ENCODE measurements around the gene HPCAL1. TPM values are rescaled to one million over a fixed set of nuclear protein-coding genes. Genes with fewer than 3 reads are reported as not detected.

Gene HPCAL1
- polyA plus RNA-seq, 1 donor from 2014 or later = 63.4 TPM

GRCh38 chr2:10340593-10340975 is 37.9 kb downstream of the HPCAL1 start:
- no peaks in the 10 kb centered on the region for H3K9me3 ChIP-seq (ENCODE audit: low read length)
- no peak overlapping the region for H2AFZ ChIP-seq (ENCODE audit: low read depth, low read length)
- no peak overlapping the region for H3K4me2 ChIP-seq (ENCODE audit: low read length)
- H3K36me3 ChIP-seq (ENCODE audit: insufficient read depth, low read length) = no peaks in the 10 kb centered on the region
- no peaks in the 10 kb centered on the region for H3K79me2 ChIP-seq (replicated peaks; ENCODE audit: insufficient read depth, low read length)
- H3K27ac ChIP-seq (ENCODE audit: low read length) = no peak overlapping the region
- H3K9me2 ChIP-seq (ENCODE audit: insufficient read depth, low read length) = no peaks in the 10 kb centered on the region
- no peaks in the 10 kb centered on the region for H4K20me1 ChIP-seq (ENCODE audit: insufficient read depth)
- H3F3A ChIP-seq (ENCODE audit: insufficient read depth, low read length, poor library complexity, severe bottlenecking) = no peaks in the 10 kb centered on the region
- H3K27me3 ChIP-seq (ENCODE audit: insufficient read depth, low read depth, low read length) = no peaks in the 10 kb centered on the region
- H3K9ac ChIP-seq (ENCODE audit: low read length) = no peak overlapping the region
- TF ChIP-seq POLR2AphosphoS5 (IDR thresholded peaks at IDR 0.05) = no peak
- no peak for TF ChIP-seq CTCF (IDR thresholded peaks at IDR 0.05; ENCODE audit: poor library complexity, severe bottlenecking)
- no peak for TF ChIP-seq SMC3 (conservative IDR thresholded peaks at IDR 0.05; ENCODE audit: poor library complexity)
- no peak for TF ChIP-seq EP300 (conservative IDR thresholded peaks at IDR 0.05; ENCODE audit: poor library complexity, severe bottlenecking)
- no peak for TF ChIP-seq REST (IDR thresholded peaks at IDR 0.05; ENCODE audit: borderline replicate concordance)
- TF ChIP-seq TAF1 (IDR thresholded peaks at IDR 0.05; ENCODE audit: low read depth) = no peak
- TF ChIP-seq MXI1 (conservative IDR thresholded peaks at IDR 0.05; ENCODE audit: poor library complexity, severe bottlenecking) = no peak
- no peak for TF ChIP-seq EZH2 (IDR thresholded peaks at IDR 0.05; ENCODE audit: borderline replicate concordance, insufficient read depth, low read length, poor library complexity, severe bottlenecking)
- TF ChIP-seq RAD21 (conservative IDR thresholded peaks at IDR 0.05) = no peak
- no peak overlapping the region for H3K4me3 ChIP-seq (ENCODE audit: low read length)

GRCh38 chr2:10341193-10341592 is 38.5 kb downstream of the HPCAL1 start:
- H4K20me1 ChIP-seq (ENCODE audit: insufficient read depth) = no peaks in the 10 kb centered on the region
- H3K79me2 ChIP-seq (replicated peaks; ENCODE audit: insufficient read depth, low read length) = no peaks in the 10 kb centered on the region
- no peaks in the 10 kb centered on the region for H3K9me2 ChIP-seq (ENCODE audit: insufficient read depth, low read length)
- H3F3A ChIP-seq (ENCODE audit: insufficient read depth, low read length, poor library complexity, severe bottlenecking) = no peaks in the 10 kb centered on the region
- TF ChIP-seq EZH2 (IDR thresholded peaks at IDR 0.05; ENCODE audit: borderline replicate concordance, insufficient read depth, low read length, poor library complexity, severe bottlenecking) (no peak), MXI1 (conservative IDR thresholded peaks at IDR 0.05; ENCODE audit: poor library complexity, severe bottlenecking) (no peak), CTCF (IDR thresholded peaks at IDR 0.05; ENCODE audit: poor library complexity, severe bottlenecking) (no peak), TAF1 (IDR thresholded peaks at IDR 0.05; ENCODE audit: low read depth) (no peak)
- H2AFZ ChIP-seq (ENCODE audit: low read depth, low read length) = no peak overlapping the region
- H3K9ac ChIP-seq (ENCODE audit: low read length) = no peak overlapping the region
- H3K4me2 ChIP-seq (ENCODE audit: low read length) = no peak overlapping the region
- H3K4me3 ChIP-seq (ENCODE audit: low read length) = no peak overlapping the region
- no peaks in the 10 kb centered on the region for H3K36me3 ChIP-seq (ENCODE audit: insufficient read depth, low read length)
- no peaks in the 10 kb centered on the region for H3K9me3 ChIP-seq (ENCODE audit: low read length)
- H3K27me3 ChIP-seq (ENCODE audit: insufficient read depth, low read depth, low read length) = no peaks in the 10 kb centered on the region
- H3K27ac ChIP-seq (ENCODE audit: low read length) = no peak overlapping the region
